Measurements from ENCODE around the gene CTAGE15.
"Not testable (repeated sequence)": the region's sequence is repeated elsewhere in the genome, so short reads cannot be mapped to it uniquely, and the experiment has no call there.

GRCh38 chr7:143571501-143571900 lies at the start of gene CTAGE15:
- not testable (repeated sequence) for TF ChIP-seq CTCF, POLR2A, POLR2AphosphoS5 (IDR thresholded peaks at IDR 0.05)
